ENCODE measurements around the gene KLHDC4.

DNA sequence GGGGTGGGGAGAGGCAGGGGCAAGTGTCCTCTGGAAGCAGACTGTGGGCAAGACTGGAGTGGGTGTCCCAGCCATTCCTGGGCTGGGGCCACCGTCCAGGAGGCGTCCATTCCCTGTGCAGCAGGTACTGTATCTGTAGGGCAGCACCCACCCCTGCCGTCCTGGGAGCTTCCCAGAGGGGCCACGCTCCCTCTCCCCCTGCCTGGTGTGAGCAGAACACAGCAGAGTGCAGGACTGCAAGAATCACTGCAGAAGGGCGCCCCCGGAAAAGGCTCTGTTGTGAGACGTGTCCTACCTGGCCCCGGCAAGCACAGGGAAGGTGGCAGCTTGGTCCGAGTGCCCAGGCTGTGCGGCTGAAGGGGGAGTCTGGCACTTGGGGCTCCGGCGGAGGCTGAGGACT lies 70.3 kb downstream of the KLHDC4 start:
- TF ChIP-seq, protein P1, sequence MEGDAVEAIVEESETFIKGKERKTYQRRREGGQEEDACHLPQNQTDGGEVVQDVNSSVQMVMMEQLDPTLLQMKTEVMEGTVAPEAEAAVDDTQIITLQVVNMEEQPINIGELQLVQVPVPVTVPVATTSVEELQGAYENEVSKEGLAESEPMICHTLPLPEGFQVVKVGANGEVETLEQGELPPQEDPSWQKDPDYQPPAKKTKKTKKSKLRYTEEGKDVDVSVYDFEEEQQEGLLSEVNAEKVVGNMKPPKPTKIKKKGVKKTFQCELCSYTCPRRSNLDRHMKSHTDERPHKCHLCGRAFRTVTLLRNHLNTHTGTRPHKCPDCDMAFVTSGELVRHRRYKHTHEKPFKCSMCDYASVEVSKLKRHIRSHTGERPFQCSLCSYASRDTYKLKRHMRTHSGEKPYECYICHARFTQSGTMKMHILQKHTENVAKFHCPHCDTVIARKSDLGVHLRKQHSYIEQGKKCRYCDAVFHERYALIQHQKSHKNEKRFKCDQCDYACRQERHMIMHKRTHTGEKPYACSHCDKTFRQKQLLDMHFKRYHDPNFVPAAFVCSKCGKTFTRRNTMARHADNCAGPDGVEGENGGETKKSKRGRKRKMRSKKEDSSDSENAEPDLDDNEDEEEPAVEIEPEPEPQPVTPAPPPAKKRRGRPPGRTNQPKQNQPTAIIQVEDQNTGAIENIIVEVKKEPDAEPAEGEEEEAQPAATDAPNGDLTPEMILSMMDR (IDR thresholded peaks at IDR 0.05) = no peak
- TF ChIP-seq POLR2A (IDR thresholded peaks at IDR 0.05) = no peak
